ENCODE data around the gene MARK3.

GRCh38 chr14:103502877-103503276 lies 117.7 kb downstream of the MARK3 start:
- no peak for TF ChIP-seq POLR2A (IDR thresholded peaks at IDR 0.05)
- TF ChIP-seq CTCF (IDR thresholded peaks at IDR 0.05) = no peak
